RWPE2 (cell line): Measurements from ENCODE around the gene ELMOD2.

Experiments used
- ATAC-seq: fragments of 200-7000 bp; cut with Tn5 transposase; 3 replicates; pipeline ENCODE4 v1.9.1; 2021; ENCODE audit warnings: low read depth
- DNase-seq: peaks from one replicate; pipeline ENCODE4 v3.0.0-alpha.2; 2020; ENCODE audit warnings: low spot score
- H3K27ac ChIP-seq: fragments of 450-650 bp; 2 replicates; pipeline ENCODE4 v1.5.1; 2017; ENCODE audit warnings: mild to moderate bottlenecking; ENCODE audit not compliant: poor library complexity, severe bottlenecking
- H3K27me3 ChIP-seq: fragments of 250-450 bp; sonication (Bioruptor Pico); 2 replicates; pipeline ENCODE4 v1.5.1; 2021; ENCODE audit warnings: mild to moderate bottlenecking, moderate library complexity; ENCODE audit not compliant: insufficient read depth, poor library complexity, severe bottlenecking
- H3K36me3 ChIP-seq: fragments of 250-450 bp; sonication (Bioruptor Pico); 2 replicates; pipeline ENCODE4 v1.5.1; 2020; ENCODE audit warnings: low read depth, mild to moderate bottlenecking, moderate library complexity
- H3K4me1 ChIP-seq: fragments of 250-450 bp; sonication (Bioruptor Pico); 2 replicates; pipeline ENCODE4 v1.5.1; 2021; ENCODE audit warnings: mild to moderate bottlenecking, moderate library complexity; ENCODE audit not compliant: insufficient read depth, poor library complexity, severe bottlenecking
- H3K4me3 ChIP-seq: fragments of 250-450 bp; sonication (Bioruptor Pico); 2 replicates; pipeline ENCODE4 v1.5.1; 2021; ENCODE audit warnings: mild to moderate bottlenecking, moderate library complexity; ENCODE audit not compliant: severe bottlenecking
- H3K9me3 ChIP-seq: fragments of 250-450 bp; sonication (Bioruptor Pico); 2 replicates; pipeline ENCODE4 v1.5.1; 2021; ENCODE audit warnings: mild to moderate bottlenecking, moderate library complexity; ENCODE audit not compliant: severe bottlenecking
- CTCF ChIP-seq: fragments of 450-650 bp; IDR thresholded peaks from one replicate; pipeline ENCODE4 v1.5.1; 2017; ENCODE audit warnings: mild to moderate bottlenecking, moderate library complexity; ENCODE audit not compliant: poor library complexity, severe bottlenecking

The ELMOD2 gene

GRCh38 chr4:140575489-140575888 lies 51.5 kb downstream of the ELMOD2 start:
- ATAC-seq, result no peak

GRCh38 chr4:140579278-140579677 lies 55.3 kb downstream of the ELMOD2 start:
- DNase-seq (no peak), ATAC-seq (peak; percentile 77)
- TF ChIP-seq CTCF, result no peak
- Histone ChIP-seq H3K27me3 (peaks cover 25% of the 10 kb centered on the region), H3K36me3 (no peaks in the 10 kb centered on the region), H3K4me3 (no peak overlapping the region), H3K27ac (no peak overlapping the region), H3K9me3 (no peaks in the 10 kb centered on the region), H3K4me1 (no peaks in the 10 kb centered on the region)

More at GRCh38 chr4:140575489-140575888, 51.5 kb downstream of the ELMOD2 start:
- Histone ChIP-seq H3K4me3 (no peak overlapping the region), H3K9me3 (no peaks in the 10 kb centered on the region), H3K36me3 (no peaks in the 10 kb centered on the region), H3K27me3 (peaks cover 38% of the 10 kb centered on the region), H3K4me1 (no peaks in the 10 kb centered on the region), H3K27ac (no peak overlapping the region)
- DNase-seq, result no peak
- no peak for TF ChIP-seq CTCF

GRCh38 chr4:140581078-140581477 lies 57.1 kb downstream of the ELMOD2 start:
- Histone ChIP-seq H3K27ac (no peak overlapping the region), H3K9me3 (no peaks in the 10 kb centered on the region), H3K4me3 (no peak overlapping the region), H3K27me3 (peaks cover 25% of the 10 kb centered on the region), H3K4me1 (no peaks in the 10 kb centered on the region), H3K36me3 (no peaks in the 10 kb centered on the region)
- ATAC-seq (no peak), DNase-seq (no peak)
- TF ChIP-seq CTCF, result no peak

- no peaks in the 10 kb centered on the region for H3K9me3 ChIP-seq
- H3K27me3 ChIP-seq, result peaks cover 9% of the 10 kb centered on the region
- ATAC-seq, result no peak
- no peak for DNase-seq
- no peak for TF ChIP-seq CTCF
- no peak overlapping the region for H3K27ac ChIP-seq
- no peaks in the 10 kb centered on the region for H3K36me3 ChIP-seq
- H3K4me1 ChIP-seq, result no peaks in the 10 kb centered on the region
- no peak overlapping the region for H3K4me3 ChIP-seq
Observed at GRCh38 chr4:140584439-140584838, 60.5 kb downstream of the ELMOD2 start.

- no peak for DNase-seq
- no peak overlapping the region for H3K4me3 ChIP-seq
- peak; percentile 96 for ATAC-seq
- no peaks in the 10 kb centered on the region for H3K9me3 ChIP-seq
- peaks cover 3% of the 10 kb centered on the region for H3K27me3 ChIP-seq
- peak; percentile 66 for TF ChIP-seq CTCF
- H3K4me1 ChIP-seq, result no peaks in the 10 kb centered on the region
- no peak overlapping the region for H3K27ac ChIP-seq
- H3K36me3 ChIP-seq, result no peaks in the 10 kb centered on the region
Observed at GRCh38 chr4:140595065-140595464, 71.1 kb downstream of the ELMOD2 start.
